ENCODE measurements around the gene GDNF.
"Not testable (repeated sequence)": the region's sequence is repeated elsewhere in the genome, so short reads cannot be mapped to it uniquely, and the experiment has no call there.

Gene GDNF

GRCh38 chr5:37839407-37840052 lies at the start of gene GDNF:
GDNF (minus strand) TSS chr5:37840041; CDS start chr5:37834796, 5,245 bp downstream.
- peak; percentile 78 for DNase-seq (ENCODE audit: low read depth, low spot score)

GRCh38 chr5:37888476-37888875 lies 48.6 kb upstream of the GDNF start:
- no peak for DNase-seq (ENCODE audit: low read depth, low spot score)

- peak; percentile 18 for DNase-seq (ENCODE audit: low read depth, low spot score)
These were observed 46.5 kb upstream of the GDNF start for GRCh38 chr5:37886242-37886905.

GRCh38 chr5:37882636-37883035 lies 42.8 kb upstream of the GDNF start:
- peak; percentile 33 for DNase-seq (ENCODE audit: low read depth, low spot score)

- DNase-seq (ENCODE audit: low read depth, low spot score): no peak
These were observed 41.5 kb upstream of the GDNF start for GRCh38 chr5:37881359-37881758.

GRCh38 chr5:37876943-37877342 lies 37.1 kb upstream of the GDNF start:
- DNase-seq (ENCODE audit: low read depth, low spot score): no peak

GRCh38 chr5:37876245-37876644 lies 36.4 kb upstream of the GDNF start:
- DNase-seq (ENCODE audit: low read depth, low spot score): no peak

- peak; percentile 48 for DNase-seq (ENCODE audit: low read depth, low spot score)
These were observed 35.4 kb upstream of the GDNF start for GRCh38 chr5:37875051-37875787.

GRCh38 chr5:37873988-37874387 lies 34.1 kb upstream of the GDNF start:
- no peak for DNase-seq (ENCODE audit: low read depth, low spot score)

GRCh38 chr5:37871023-37871815 lies 31.4 kb upstream of the GDNF start:
- peak; percentile 23 for DNase-seq (ENCODE audit: low read depth, low spot score)

GRCh38 chr5:37869216-37869615 lies 29.4 kb upstream of the GDNF start:
- DNase-seq (ENCODE audit: low read depth, low spot score): no peak

GRCh38 chr5:37867654-37868053 lies 27.8 kb upstream of the GDNF start:
- peak; percentile 28 for DNase-seq (ENCODE audit: low read depth, low spot score)

- not testable (repeated sequence) for DNase-seq (ENCODE audit: low read depth, low spot score)
These were observed 23.1 kb upstream of the GDNF start for GRCh38 chr5:37862907-37863306.

- peak; percentile 32 for DNase-seq (ENCODE audit: low read depth, low spot score)
These were observed 20.4 kb upstream of the GDNF start for GRCh38 chr5:37860206-37860605.

- DNase-seq (ENCODE audit: low read depth, low spot score): no peak
These were observed 20.0 kb upstream of the GDNF start for GRCh38 chr5:37859805-37860204.

- DNase-seq (ENCODE audit: low read depth, low spot score): no peak
These were observed 18.4 kb upstream of the GDNF start for GRCh38 chr5:37858250-37858649.

- no peak for DNase-seq (ENCODE audit: low read depth, low spot score)
These were observed 17.9 kb upstream of the GDNF start for GRCh38 chr5:37857696-37858095.

GRCh38 chr5:37855438-37855837 lies 15.6 kb upstream of the GDNF start:
- DNase-seq (ENCODE audit: low read depth, low spot score): no peak

GRCh38 chr5:37851305-37851704 lies 11.5 kb upstream of the GDNF start:
- DNase-seq (ENCODE audit: low read depth, low spot score): no peak

- no peak for DNase-seq (ENCODE audit: low read depth, low spot score)
These were observed 10.5 kb upstream of the GDNF start for GRCh38 chr5:37850226-37850865.

GRCh38 chr5:37849641-37850040 lies 9.8 kb upstream of the GDNF start:
- DNase-seq (ENCODE audit: low read depth, low spot score): no peak
